Measurements from ENCODE around the gene ENPP5.

DNA sequence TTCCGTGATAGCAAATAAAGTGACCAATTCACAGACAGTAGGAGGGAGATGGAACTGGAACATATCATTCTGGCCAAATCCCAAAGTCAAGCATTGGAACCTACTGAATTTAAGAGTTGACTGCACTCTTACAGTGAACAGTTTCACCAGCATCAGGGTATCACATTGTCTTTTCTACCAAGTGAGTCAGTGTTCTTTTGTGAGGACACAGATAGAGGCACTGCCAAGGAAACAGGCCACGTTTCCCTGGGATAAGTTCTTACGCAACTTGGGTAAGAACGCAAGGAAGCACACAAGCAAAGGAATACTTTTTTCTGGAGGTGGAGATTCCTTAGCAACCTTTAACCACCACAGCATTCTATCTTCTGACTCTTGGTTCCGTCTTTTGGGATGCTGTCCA, 28.6 kb upstream of the ENPP5 start:
- TF ChIP-seq POLR2A (IDR thresholded peaks at IDR 0.05): no peak
- TF ChIP-seq, protein P1, sequence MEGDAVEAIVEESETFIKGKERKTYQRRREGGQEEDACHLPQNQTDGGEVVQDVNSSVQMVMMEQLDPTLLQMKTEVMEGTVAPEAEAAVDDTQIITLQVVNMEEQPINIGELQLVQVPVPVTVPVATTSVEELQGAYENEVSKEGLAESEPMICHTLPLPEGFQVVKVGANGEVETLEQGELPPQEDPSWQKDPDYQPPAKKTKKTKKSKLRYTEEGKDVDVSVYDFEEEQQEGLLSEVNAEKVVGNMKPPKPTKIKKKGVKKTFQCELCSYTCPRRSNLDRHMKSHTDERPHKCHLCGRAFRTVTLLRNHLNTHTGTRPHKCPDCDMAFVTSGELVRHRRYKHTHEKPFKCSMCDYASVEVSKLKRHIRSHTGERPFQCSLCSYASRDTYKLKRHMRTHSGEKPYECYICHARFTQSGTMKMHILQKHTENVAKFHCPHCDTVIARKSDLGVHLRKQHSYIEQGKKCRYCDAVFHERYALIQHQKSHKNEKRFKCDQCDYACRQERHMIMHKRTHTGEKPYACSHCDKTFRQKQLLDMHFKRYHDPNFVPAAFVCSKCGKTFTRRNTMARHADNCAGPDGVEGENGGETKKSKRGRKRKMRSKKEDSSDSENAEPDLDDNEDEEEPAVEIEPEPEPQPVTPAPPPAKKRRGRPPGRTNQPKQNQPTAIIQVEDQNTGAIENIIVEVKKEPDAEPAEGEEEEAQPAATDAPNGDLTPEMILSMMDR (IDR thresholded peaks at IDR 0.05): no peak
